Skeletal muscle tissue (tissue), 1 donor: ENCODE measurements around the gene IL6R. TPM values are rescaled to one million over a fixed set of nuclear protein-coding genes. Genes with fewer than 3 reads are reported as not detected.

Experiments
- total RNA-seq: library from RNA; depleted of rRNA; stranded (reverse); fragments of >200 nt; gene quantifications from one replicate; pipeline ENCODE4 v1.2.3, GENCODE V29; 2014

The IL6R gene
- total RNA-seq, 1 donor from 2014 or later = 5.2 TPM

Other genes with a start within 250 kb of the IL6R start
- 202 TPM for gene TPM3, start 213.2 kb upstream of the IL6R start, total RNA-seq
- not detected for gene CFAP141, start 199.0 kb upstream of the IL6R start, total RNA-seq
- gene UBAP2L, start 184.4 kb upstream of the IL6R start, total RNA-seq = 37.1 TPM
- 98.6 TPM for gene HAX1, start 132.7 kb upstream of the IL6R start, total RNA-seq
- gene AQP10, start 84.2 kb upstream of the IL6R start, total RNA-seq = not detected
- gene ATP8B2, start 79.8 kb upstream of the IL6R start, total RNA-seq = 23.0 TPM
- 1.0 TPM for gene TDRD10, start 96.9 kb downstream of the IL6R start, total RNA-seq
- gene SHE, start 97.1 kb downstream of the IL6R start, total RNA-seq = 8.4 TPM
- gene UBE2Q1, start 153.3 kb downstream of the IL6R start, total RNA-seq = 15.1 TPM
- under 0.01 TPM for gene CHRNB2, start 162.4 kb downstream of the IL6R start, total RNA-seq
- 32.4 TPM for gene ADAR, start 202.8 kb downstream of the IL6R start, total RNA-seq